ENCODE data around the gene RAD50.

RAD50 gene

DNA sequence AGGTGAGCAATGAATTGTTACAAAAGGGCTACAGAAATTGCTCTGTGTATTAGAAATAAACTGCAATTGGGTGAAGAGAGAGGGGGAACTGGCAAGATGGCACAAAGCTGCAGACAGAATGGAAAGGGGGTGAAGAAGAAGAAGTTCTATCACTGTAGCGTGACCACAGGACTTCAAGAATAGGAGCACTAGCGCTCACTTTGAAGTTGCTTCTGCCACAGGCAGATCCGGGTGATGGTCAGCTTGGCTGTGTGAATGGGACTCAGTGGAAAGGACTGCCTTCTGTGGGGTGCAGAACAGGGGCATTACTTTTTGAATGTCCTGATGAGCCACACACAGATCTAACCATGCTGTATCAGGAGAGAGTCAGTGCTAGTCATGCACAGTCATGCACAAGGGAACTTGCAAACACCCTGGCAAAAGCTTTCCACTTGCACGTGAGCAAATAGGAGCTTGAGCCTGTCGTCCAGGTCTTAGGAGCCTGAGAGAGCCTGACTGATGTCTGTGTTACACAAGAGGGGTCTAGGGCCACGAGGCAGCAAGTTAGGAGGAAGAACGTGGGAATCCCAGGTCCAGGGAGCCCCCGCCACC lies 29.7 kb upstream of the RAD50 start:
- TF ChIP-seq, protein P1, sequence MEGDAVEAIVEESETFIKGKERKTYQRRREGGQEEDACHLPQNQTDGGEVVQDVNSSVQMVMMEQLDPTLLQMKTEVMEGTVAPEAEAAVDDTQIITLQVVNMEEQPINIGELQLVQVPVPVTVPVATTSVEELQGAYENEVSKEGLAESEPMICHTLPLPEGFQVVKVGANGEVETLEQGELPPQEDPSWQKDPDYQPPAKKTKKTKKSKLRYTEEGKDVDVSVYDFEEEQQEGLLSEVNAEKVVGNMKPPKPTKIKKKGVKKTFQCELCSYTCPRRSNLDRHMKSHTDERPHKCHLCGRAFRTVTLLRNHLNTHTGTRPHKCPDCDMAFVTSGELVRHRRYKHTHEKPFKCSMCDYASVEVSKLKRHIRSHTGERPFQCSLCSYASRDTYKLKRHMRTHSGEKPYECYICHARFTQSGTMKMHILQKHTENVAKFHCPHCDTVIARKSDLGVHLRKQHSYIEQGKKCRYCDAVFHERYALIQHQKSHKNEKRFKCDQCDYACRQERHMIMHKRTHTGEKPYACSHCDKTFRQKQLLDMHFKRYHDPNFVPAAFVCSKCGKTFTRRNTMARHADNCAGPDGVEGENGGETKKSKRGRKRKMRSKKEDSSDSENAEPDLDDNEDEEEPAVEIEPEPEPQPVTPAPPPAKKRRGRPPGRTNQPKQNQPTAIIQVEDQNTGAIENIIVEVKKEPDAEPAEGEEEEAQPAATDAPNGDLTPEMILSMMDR (IDR thresholded peaks at IDR 0.05): no peak
- Histone ChIP-seq H3K9me3 (no peaks in the 10 kb centered on the region), H3K4me3 (ENCODE audit: low read depth in 1 of 2, low read length in 1 of 2) (no peak overlapping the region), H3K4me1 (ENCODE audit: control insufficient read depth in 1 of 2, insufficient read depth in 1 of 2, low read depth in 1 of 2, low read length in 1 of 2) (peaks cover 0 to 3% of the 10 kb centered on the region in 2 experiments), H3K27ac (peak overlapping the region; percentile 1), H3K36me3 (no peaks in the 10 kb centered on the region), H3K27me3 (peaks cover 22% of the 10 kb centered on the region)

DNA sequence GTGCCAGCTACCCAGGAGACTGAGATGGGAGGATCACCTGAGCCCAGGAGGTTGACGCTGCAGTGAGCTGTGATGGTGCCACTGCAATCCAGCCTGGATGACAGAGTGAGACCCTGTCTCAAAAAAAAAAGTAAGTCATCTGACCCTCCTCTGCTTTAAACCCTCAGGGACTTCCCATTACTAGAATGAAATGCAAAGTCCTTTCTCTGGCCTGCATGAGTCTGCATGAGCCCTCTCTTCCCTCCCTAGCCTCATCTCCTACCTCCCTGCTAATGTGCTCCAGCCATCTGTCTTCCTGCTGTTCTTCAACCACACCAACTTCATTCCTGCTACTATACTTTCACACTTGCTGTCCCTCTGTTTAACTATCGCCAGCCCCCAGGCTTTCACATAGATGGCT lies 28.8 kb upstream of the RAD50 start:
- Histone ChIP-seq H3K36me3 (no peaks in the 10 kb centered on the region), H3K27me3 (peaks cover 23% of the 10 kb centered on the region), H3K9me3 (no peaks in the 10 kb centered on the region), H3K4me3 (ENCODE audit: low read depth in 1 of 2, low read length in 1 of 2) (no peak overlapping the region), H3K27ac (no peak overlapping the region), H3K4me1 (ENCODE audit: control insufficient read depth in 1 of 2, insufficient read depth in 1 of 2, low read depth in 1 of 2, low read length in 1 of 2) (peaks cover 0 to 3% of the 10 kb centered on the region in 2 experiments)
- TF ChIP-seq, protein P1 (IDR thresholded peaks at IDR 0.05): no peak

DNA sequence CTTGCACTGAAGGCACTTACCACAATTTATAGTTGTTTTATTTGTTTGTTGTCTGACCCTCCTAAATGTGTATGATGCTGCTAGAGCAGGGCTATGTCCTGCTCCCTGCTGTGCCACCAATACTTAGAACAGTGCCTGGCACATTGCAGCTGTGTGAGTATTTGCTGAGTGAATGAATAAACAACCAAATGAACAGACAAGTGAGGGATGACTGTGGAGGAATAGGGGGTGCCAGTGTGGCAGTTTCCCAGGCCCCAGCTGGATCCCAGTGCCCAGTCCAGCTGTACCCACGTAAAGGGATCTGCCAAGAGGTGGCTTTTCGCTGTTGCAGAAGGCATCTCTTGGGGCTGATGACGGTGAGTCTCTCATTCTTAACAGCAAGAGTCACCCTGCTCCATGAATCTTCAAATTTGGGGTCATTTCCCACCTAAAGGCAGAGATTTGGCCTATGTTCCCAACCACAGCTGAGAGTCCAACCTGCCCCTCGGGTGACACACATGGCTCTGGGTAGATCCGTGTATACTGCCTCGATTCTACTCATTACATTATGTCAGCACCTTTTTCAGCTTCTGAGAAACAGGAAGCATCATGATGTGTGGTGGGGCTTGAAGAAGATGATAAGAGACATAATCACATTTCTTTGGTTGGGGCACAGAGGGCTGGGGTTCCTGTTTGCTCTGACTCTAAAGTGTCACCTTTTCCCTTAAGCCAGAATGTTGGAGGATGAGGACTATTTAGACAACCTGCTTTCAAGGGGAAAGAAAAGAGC lies 27.7 kb upstream of the RAD50 start:
- TF ChIP-seq, protein P1 (IDR thresholded peaks at IDR 0.05): no peak
- peaks cover 27% of the 10 kb centered on the region for H3K27me3 ChIP-seq
- no peaks in the 10 kb centered on the region for H3K36me3 ChIP-seq
- no peaks in the 10 kb centered on the region for H3K9me3 ChIP-seq
- no peak overlapping the region for H3K4me3 ChIP-seq (ENCODE audit: low read depth in 1 of 2, low read length in 1 of 2)
- no peak overlapping the region for H3K27ac ChIP-seq
- peaks cover 0 to 3% of the 10 kb centered on the region in 2 experiments for H3K4me1 ChIP-seq (ENCODE audit: control insufficient read depth in 1 of 2, insufficient read depth in 1 of 2, low read depth in 1 of 2, low read length in 1 of 2)

DNA sequence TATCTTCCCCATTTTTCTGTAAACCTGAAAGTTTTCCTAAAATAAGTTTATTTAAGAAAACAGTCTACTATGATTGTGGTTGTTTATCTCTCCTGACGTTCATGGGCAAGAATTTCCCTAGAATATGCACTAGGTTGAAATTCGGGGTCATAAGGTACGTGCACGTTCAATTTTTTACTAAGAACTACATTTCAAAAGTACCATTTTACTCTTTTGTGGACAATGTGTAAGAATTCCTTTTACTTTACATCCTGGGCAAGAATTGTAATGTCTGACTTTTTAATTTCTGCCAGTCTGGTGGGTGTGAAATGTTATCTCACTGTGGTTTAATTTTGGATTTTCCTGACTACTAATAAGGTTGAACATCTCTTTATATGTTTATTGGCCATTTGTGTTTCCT lies 25.8 kb upstream of the RAD50 start:
- H3K4me3 ChIP-seq (ENCODE audit: low read depth in 1 of 2, low read length in 1 of 2): no peak overlapping the region
- no peaks in the 10 kb centered on the region for H3K36me3 ChIP-seq
- H3K9me3 ChIP-seq: no peaks in the 10 kb centered on the region
- peaks cover 27% of the 10 kb centered on the region for H3K27me3 ChIP-seq
- H3K4me1 ChIP-seq (ENCODE audit: control insufficient read depth in 1 of 2, insufficient read depth in 1 of 2, low read depth in 1 of 2, low read length in 1 of 2): peaks cover 0 to 3% of the 10 kb centered on the region in 2 experiments
- no peak overlapping the region for H3K27ac ChIP-seq
- TF ChIP-seq, protein P1 (IDR thresholded peaks at IDR 0.05): no peak

DNA sequence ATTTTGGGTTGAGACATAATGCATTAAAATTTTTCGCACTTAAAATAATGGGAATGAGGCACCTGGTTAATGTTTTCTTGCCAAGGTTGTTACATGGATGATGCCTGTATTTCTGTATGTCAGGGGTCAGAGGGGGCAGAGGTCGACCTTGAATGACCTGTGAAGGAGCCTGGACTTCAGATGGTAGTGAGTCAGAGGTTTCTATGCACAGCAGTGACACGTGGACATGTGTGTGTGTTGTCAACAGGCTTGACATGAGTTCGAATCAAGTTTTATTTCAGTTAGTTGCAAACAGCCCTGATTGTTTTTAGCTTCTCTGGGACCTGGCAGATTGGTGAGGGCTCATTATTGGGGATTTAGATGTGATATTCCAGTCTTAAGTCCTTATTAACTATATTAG lies 17.1 kb upstream of the RAD50 start:
- TF ChIP-seq, protein P1 (IDR thresholded peaks at IDR 0.05): no peak
- Histone ChIP-seq H3K9me3 (no peaks in the 10 kb centered on the region), H3K4me1 (ENCODE audit: control insufficient read depth in 1 of 2, insufficient read depth in 1 of 2, low read depth in 1 of 2, low read length in 1 of 2) (no peaks in the 10 kb centered on the region), H3K27ac (no peak overlapping the region), H3K27me3 (no peaks in the 10 kb centered on the region), H3K4me3 (ENCODE audit: low read depth in 1 of 2, low read length in 1 of 2) (no peak overlapping the region), H3K36me3 (no peaks in the 10 kb centered on the region)

Data from neutrophil (primary cell).